Endothelial cell of umbilical vein (primary cell): ENCODE measurements around the gene ACAP2. TPM values are rescaled to one million over a fixed set of nuclear protein-coding genes. Genes with fewer than 3 reads are reported as not detected.

ENCODE experiments used
- BruUV-seq: library from RNA; stranded (reverse); fragments of 400-500 nt; replicated peaks from 2 replicates; lab custom pipeline; 2021; lab: Mats Ljungman, UMichigan
- CTCF ChIA-PET: fragments of 300-600, 350-600 bp; sonication (Branson Sonifier 250); formaldehyde crosslinking; loops from one replicate; lab custom pipeline; 2021; ENCODE audit warnings: antibody characterized with exemption, inconsistent platforms; lab: Charles Lee
- POLR2A ChIA-PET: fragments of 300-600, 350-600 bp; sonication (Branson Sonifier 250); formaldehyde crosslinking; loops from one replicate; lab custom pipeline; 2021; ENCODE audit warnings: antibody characterized with exemption, inconsistent platforms; lab: Charles Lee
- DNase-seq: peaks from one replicate; pipeline ENCODE4 v3.0.0-alpha.2; 2011; ENCODE audit warnings: low read depth, low spot score
- FAIRE-seq: peaks from 2 replicates; lab custom pipeline; 2011; peaks lifted over from hg19 to GRCh38; lab: Jason Lieb, UNC
- H2AFZ ChIP-seq: 2 replicates; pipeline ENCODE4 v1.6.0; 2012; ENCODE audit warnings: low read depth, low read length, control low read depth, inconsistent platforms
- H3K27ac ChIP-seq: 2 replicates; pipeline ENCODE4 v1.5.1; 2011; ENCODE audit warnings: low read depth, mild to moderate bottlenecking, control low read depth, low read length, moderate library complexity; ENCODE audit not compliant: insufficient read depth
- H3K27me3 ChIP-seq, 2 experiments: 2 replicates each; pipeline versions ENCODE4 v1.6.0 to v1.6.1; 2011; ENCODE audit warnings: low read length in 2 of 2, mixed read lengths in 1 of 2; ENCODE audit not compliant: control insufficient read depth in 2 of 2, insufficient read depth in 2 of 2
- H3K36me3 ChIP-seq, 2 experiments: 2 replicates in 1 of 2; 3 replicates in 1 of 2; pipeline ENCODE4 v1.5.1; 2011; ENCODE audit warnings: low read length in 2 of 2, mild to moderate bottlenecking in 1 of 2, moderate library complexity in 1 of 2; ENCODE audit not compliant: control insufficient read depth in 2 of 2, insufficient read depth in 2 of 2; ENCODE audit errors: extremely low read depth in 1 of 2
- H3K4me1 ChIP-seq: 3 replicates; pipeline ENCODE4 v1.5.1; 2011; ENCODE audit warnings: mild to moderate bottlenecking, low read length; ENCODE audit not compliant: control insufficient read depth, insufficient read depth; ENCODE audit errors: extremely low read depth
- H3K4me2 ChIP-seq: 2 replicates; pipeline ENCODE4 v1.6.1; 2011; ENCODE audit warnings: low read length, control low read depth, mixed read lengths; ENCODE audit not compliant: insufficient read depth
- H3K4me3 ChIP-seq, 3 experiments: fragments of 200-600 bp in 1 of 3; sonication (generic), shearing (Covaris generic) in 1 of 3; replicated peaks in 1 of 3; 2 replicates each; pipeline ENCODE4 v1.5.1; 2011 to 2016; ENCODE audit warnings: control low read depth in 3 of 3, low read length in 3 of 3, mild to moderate bottlenecking in 2 of 3, inconsistent platforms in 1 of 3, low read depth in 1 of 3, moderate library complexity in 1 of 3; ENCODE audit not compliant: insufficient read depth in 1 of 3
- H3K79me2 ChIP-seq: 2 replicates; pipeline ENCODE4 v1.6.0; 2012; ENCODE audit warnings: low read length, inconsistent platforms; ENCODE audit not compliant: control insufficient read depth, insufficient read depth
- H3K9ac ChIP-seq: replicated peaks from 2 replicates; pipeline ENCODE3; 2011; ENCODE audit warnings: low read length, control low read depth; ENCODE audit not compliant: insufficient read depth; ENCODE audit errors: extremely low read depth
- H3K9me1 ChIP-seq: replicated peaks from 3 replicates; pipeline ENCODE4 v1.6.0; 2011; ENCODE audit warnings: mild to moderate bottlenecking, low read length; ENCODE audit not compliant: control insufficient read depth, insufficient read depth; ENCODE audit errors: extremely low read depth
- H3K9me3 ChIP-seq: replicated peaks from 2 replicates; pipeline ENCODE4 v1.5.1; 2012; ENCODE audit warnings: low read length, inconsistent platforms; ENCODE audit not compliant: control insufficient read depth, insufficient read depth
- H4K20me1 ChIP-seq: replicated peaks from 2 replicates; pipeline ENCODE3; 2011; ENCODE audit warnings: mild to moderate bottlenecking, low read length; ENCODE audit not compliant: control insufficient read depth, insufficient read depth; ENCODE audit errors: extremely low read depth
- CTCF ChIP-seq, 2 donors: IDR thresholded peaks; 1 replicate in 1 of 2; 2 replicates in 1 of 2; pipeline ENCODE4 v1.5.1; 2011; ENCODE audit warnings: low read length in 2 of 2, mild to moderate bottlenecking in 2 of 2, moderate library complexity in 2 of 2, control low read depth in 1 of 2, inconsistent platforms in 1 of 2, low read depth in 1 of 2; ENCODE audit not compliant: insufficient read depth in 1 of 2; ENCODE audit errors: extremely low read depth in 1 of 2
- EZH2 ChIP-seq: IDR thresholded peaks from 2 replicates; pipeline ENCODE4 v1.6.1; 2012; ENCODE audit warnings: borderline replicate concordance, low read depth, mild to moderate bottlenecking, moderate library complexity, low read length, inconsistent platforms; ENCODE audit not compliant: severe bottlenecking
- FOS ChIP-seq: IDR thresholded peaks from 2 replicates; pipeline ENCODE4 v1.6.1; 2011; ENCODE audit warnings: mild to moderate bottlenecking, low read length, moderate library complexity, borderline replicate concordance; ENCODE audit not compliant: insufficient read depth
- GATA2 ChIP-seq: IDR thresholded peaks from 2 replicates; pipeline ENCODE4 v1.7.0; 2011; ENCODE audit warnings: low read depth, mild to moderate bottlenecking, moderate library complexity, mixed read lengths, low read length; ENCODE audit not compliant: insufficient read length, insufficient read depth
- JUN ChIP-seq: IDR thresholded peaks from 2 replicates; pipeline ENCODE4 v1.6.1; 2011; ENCODE audit warnings: borderline replicate concordance, low read depth; ENCODE audit not compliant: insufficient read length, insufficient read depth
- MYC ChIP-seq: IDR thresholded peaks from one replicate; pipeline ENCODE4 v1.6.1; 2011; ENCODE audit warnings: mild to moderate bottlenecking, low read depth, low read length
- POLR2A ChIP-seq: IDR thresholded peaks from 2 replicates; pipeline ENCODE4 v1.6.1; 2012; ENCODE audit warnings: low read depth, mild to moderate bottlenecking, control low read depth, low read length
- POLR2AphosphoS5 ChIP-seq: IDR thresholded peaks from 2 replicates; pipeline ENCODE4 v1.6.1; 2012; ENCODE audit warnings: low read depth, mild to moderate bottlenecking, control low read depth, low read length, moderate library complexity; ENCODE audit not compliant: insufficient read depth
- dilution Hi-C: fragments of 300-500 bp; cut with MboI; formaldehyde crosslinking; loops from one replicate; pipeline ENCODE4 v1.15.0; 2019; ENCODE audit warnings: low sequenced_read_pairs; ENCODE audit not compliant: extremely low pct_ligation_motif_present
- intact Hi-C: fragments of 100-400 bp; cut with micrococcal nuclease; formaldehyde crosslinking; loops from one replicate; pipeline ENCODE4 v1.10.0; 2022
- polyA plus RNA-seq, 4 experiments: library from polyadenylated mRNA; depleted of rRNA in 3 of 4; stranded (reverse) in 3 of 4; unstranded in 1 of 4; fragments of >200 nt; gene quantifications; 2 replicates each; pipeline versions ENCODE4 v1.2.1 to v1.2.3, GENCODE V29; 2011 to 2012; ENCODE audit warnings: missing spikeins in 1 of 4
- total RNA-seq: library from RNA; stranded (reverse); gene quantifications from 2 replicates; pipeline ENCODE4 v1.2.3, GENCODE V29; 2021
- TF ChIP-seq, protein P1 (sequence below): IDR thresholded peaks from 2 replicates; pipeline ENCODE4 v1.6.1; 2011; ENCODE audit not compliant: insufficient read depth, insufficient read length

ACAP2 gene
- total and polyA plus RNA-seq, 2 donors (not counting 3 experiments of a cell fraction or from before 2014, with no cell fraction given) = 13.6 to 36.9 TPM

DNA sequence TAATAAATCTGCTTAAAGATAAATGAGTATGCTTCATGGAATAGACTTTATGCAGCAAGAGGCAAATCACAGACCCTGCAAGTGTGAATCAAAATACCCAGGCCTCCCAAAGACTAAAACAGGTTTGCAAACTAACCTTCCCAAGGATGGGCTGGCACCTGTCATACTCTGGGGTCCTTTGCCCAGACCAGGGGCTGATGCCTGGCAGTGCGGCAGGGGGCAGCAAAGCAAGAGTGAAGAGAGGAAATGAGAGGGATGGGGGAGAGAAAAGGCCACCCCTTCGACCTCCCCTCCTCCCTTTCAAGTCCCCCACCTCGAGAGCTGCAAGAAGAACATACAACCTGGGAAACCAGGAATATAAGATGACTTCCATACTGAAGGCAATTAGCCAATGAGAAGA, 203.7 kb downstream of the ACAP2 start:
- dilution Hi-C loops (no loop called here), intact Hi-C loops (no loop called here)
- ChIA-PET POLR2A (no interaction called here), CTCF (interaction anchor here (0.9 to 1.7 kb wide), 6 partner anchors 11 to 556 kb away, joined by 3 to 7 read pairs (median 4); no protein-coding TSS in a partner anchor)
- Histone ChIP-seq H3K4me1 (peaks cover 8% of the 10 kb centered on the region), H3K9me1 (no peaks in the 10 kb centered on the region), H4K20me1 (no peaks in the 10 kb centered on the region), H3K4me2 (no peak overlapping the region), H3K27ac (no peak overlapping the region), H3K4me3 (no peak overlapping the region), H3K9ac (no peak overlapping the region), H2AFZ (no peak overlapping the region), H3K27me3 (no peaks in the 10 kb centered on the region), H3K36me3 (peaks cover 3 to 4% of the 10 kb centered on the region in 2 experiments), H3K9me3 (no peaks in the 10 kb centered on the region), H3K79me2 (peaks cover 2% of the 10 kb centered on the region)
- no peak for FAIRE-seq
- no peak for DNase-seq
- no TSS peak for BruUV-seq
- TF ChIP-seq POLR2AphosphoS5 (no peak), FOS (no peak), MYC (no peak), GATA2 (no peak), EZH2 (no peak), JUN (no peak), CTCF (IDR thresholded peaks at IDR 0.05; ENCODE audit: extremely low read depth in 1 of 2, insufficient read depth in 1 of 2, low read depth in 1 of 2, low read length in 2 of 2) (no peak), POLR2A (no peak)
- TF ChIP-seq, protein P1, sequence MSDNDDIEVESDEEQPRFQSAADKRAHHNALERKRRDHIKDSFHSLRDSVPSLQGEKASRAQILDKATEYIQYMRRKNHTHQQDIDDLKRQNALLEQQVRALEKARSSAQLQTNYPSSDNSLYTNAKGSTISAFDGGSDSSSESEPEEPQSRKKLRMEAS = no peak
